GM19324 (cell line): ENCODE data around the gene SYNPO2L.
A peak's percentile ranks its signal among the peaks of the same experiment; 100 is the strongest.
"Not testable (repeated sequence)": the region's sequence is repeated elsewhere in the genome, so short reads cannot be mapped to it uniquely, and the experiment has no call there.

ENCODE experiments used
- ATAC-seq: cut with Tn5 transposase; IDR thresholded peaks from one replicate; pipeline ENCODE4 v1.9.1; 2021; ENCODE audit warnings: mild to moderate bottlenecking, moderate library complexity; ENCODE audit not compliant: unreplicated experiment, low FRiP score

SYNPO2L gene

DNA sequence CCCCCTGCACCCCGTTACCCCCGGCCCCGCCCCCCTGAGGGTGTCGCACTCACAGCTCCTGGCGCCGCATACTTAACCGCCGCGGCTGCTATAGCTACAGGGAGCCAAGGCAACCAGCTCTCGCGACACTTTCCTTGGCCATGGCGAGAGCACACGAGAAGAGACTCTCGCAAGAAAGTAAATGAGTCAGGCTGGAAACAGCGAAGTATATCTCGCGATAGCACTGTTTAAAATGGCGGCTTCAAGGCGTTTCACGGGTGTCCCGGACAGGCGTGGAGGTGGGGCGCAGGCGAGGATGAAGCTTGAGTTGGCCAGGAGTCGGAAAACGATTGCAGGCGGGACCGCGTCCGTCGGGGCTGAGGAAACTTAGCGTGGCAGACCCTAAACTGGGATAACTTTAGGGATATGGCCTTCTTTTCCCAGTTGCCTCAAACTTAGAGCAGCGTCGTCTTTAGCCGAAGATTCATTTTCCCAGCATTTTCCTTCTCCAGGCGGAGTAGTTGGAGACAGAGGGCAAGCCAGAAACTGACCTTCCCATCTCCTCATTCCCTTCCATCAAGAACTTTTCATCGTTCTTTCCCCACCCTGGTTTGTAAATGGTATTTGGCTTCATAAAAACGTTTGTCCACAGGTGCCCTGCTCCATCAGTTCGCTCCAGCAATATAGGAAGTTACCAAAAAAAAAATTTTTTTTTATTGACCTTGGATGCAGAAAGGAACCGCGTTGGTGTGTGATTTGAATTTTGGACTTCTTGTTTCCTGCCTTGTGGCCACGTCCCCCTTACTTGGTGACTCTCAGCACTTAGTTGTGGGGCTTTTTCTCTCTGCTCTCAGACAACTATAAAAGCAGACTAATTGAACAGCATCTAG, 29.7 kb downstream of the SYNPO2L start:
- peak; percentile 93 for ATAC-seq

DNA sequence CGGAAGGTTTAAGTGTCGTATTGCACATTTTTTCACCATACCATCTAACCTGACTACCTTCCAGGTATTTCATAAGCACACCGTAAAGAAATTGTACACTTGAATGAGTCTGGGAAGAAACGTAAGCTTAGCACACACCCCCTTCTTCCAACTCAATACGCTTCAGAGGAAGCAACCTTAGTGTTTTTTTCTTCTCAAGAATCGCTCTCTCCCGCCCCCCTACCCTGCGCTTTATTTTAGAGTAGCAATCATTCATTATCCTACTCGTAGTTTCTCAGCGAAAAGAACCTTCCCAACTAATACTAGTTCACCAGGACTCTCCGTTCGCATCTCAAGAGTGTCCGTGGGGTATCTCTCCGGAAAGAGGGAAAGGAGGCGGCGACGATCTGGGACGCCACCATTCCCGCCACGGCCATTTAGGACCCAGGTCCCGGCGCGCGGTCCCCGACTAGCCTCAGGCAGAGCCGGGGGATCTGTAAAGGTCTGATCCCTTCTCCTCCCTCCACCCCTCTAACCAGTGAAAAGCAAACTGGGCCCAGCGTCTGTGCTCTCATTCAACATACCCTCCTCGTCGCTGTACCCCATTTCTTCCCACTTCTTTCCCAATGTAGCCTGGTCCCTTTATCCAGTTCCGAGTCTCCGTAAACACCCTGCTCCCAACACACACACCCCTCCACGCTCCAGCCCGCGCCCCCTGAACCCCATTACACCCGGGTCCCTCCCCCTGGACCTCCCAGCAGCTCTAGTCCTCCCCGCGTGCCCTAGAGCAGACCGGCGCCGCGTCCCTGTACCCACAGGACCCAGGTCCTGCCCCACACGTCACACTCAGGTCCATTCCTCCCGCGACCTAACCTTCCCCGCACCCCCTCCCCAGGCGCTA, 30.6 kb downstream of the SYNPO2L start:
- peak; percentile 34 for ATAC-seq

DNA sequence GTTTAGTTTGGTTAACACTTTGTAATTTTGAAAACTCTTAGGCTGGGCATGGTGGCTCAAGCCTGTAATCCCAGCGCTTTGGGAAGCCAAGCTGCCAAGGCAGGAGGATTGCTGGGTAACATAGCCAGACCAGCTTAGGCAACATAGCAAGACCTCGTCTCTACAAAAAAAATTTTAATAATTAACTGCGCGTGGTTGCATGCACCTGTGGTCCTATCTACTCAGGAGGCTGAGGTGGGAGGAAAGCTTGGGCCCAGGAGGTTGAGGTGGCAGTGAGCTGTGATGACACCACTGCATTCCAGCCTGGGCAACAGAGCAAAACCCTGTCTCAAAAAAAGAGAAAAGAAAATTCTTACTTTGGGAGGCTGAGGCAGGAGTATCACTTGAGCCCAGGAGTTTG, 32.8 kb downstream of the SYNPO2L start:
- ATAC-seq: no peak

DNA sequence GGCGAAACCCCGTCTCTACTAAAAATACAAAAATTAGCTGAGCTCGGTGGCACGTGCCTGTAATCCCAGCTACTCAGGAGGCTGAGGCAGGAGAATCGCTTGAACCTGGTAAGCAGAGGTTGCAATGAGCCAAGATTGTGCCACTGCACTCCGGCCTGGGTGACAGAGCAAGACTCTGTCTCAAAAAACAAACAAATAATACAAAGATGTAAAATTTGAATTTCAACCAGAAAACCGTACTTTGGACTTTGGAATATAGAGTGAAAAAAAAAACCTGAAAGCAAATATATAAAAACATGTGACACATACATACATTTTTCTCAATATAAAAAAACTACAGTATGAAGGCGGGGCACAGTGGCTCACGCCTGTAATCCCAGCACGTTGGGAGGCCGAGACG, 34.9 kb downstream of the SYNPO2L start:
- ATAC-seq: not testable (repeated sequence)

DNA sequence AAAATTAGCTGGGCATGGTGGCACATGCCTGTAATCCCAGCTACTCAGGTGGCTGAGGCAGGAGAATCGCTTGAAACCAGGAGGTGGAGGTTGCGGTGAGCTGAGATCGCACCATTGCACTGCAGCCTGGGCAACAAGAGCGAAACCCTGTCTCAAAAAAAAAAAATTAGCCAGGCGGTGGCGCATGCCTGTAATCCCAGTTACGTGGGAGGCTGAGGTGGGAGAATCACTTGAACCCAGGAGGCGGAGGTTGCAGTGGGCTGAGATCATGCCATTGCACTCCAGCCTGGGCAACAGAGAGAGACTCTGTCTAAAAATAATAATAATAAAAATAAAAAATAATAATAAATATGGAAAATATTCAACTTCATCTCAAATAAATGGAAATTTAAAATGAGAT, 38.7 kb downstream of the SYNPO2L start:
- not testable (repeated sequence) for ATAC-seq

DNA sequence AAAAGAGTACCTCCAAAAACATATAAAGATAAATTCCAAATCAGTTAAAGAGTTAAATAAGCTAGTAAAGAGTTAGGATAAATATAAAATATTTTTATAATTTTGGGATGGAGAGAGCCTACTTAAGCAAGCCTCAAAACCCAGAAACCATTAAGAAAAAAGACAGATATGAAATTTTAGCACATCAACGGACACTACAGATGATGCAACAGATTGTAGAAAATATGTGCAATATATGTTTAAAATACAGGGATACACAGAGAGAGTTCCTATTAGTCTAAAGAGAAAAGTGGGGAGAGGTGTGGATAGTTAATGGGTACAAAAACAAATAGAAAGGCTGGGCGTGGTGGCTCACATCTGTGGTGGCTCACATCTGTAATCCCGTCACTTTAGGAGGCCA, 41.1 kb downstream of the SYNPO2L start:
- ATAC-seq: no peak

DNA sequence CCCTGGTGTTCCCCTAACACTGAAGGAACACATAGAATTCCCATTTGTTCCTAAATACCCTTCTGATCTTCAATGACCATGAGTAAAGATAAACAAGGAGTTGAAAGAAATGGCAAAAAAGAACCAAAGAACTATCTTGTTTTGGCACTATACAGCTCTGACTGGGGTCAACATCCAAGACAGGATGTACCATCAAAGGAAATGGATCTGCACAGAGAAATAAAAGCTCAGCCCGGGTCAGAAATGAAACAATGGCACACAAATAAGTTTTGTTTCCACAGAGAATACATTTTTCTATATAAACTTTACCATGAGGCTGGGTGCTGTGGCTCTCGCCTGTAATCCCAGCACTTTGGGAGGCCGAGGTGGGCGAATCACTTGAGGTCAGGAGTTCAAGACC, 46.7 kb downstream of the SYNPO2L start:
- ATAC-seq: no peak

DNA sequence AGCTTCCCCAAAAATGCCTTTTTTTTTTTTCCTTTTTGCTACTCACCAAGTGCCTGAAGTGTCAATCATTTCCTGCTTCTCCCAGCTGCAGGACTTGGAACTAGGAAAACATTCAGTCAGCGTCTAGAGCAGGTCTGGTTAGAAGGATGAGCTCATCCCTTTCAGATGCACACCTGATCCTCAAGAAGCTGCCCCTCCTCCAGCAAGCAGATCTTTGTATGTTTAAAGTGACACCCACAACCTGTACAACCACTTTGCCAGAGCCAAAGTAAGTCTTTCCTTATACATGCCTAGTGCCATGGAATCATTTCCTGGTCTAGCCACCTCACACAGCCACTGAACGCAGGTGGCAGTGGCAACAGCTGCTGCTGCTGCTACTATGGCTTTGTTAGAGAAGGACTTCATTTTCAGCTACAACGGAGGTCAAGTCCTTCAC, 54.3 kb downstream of the SYNPO2L start:
- ATAC-seq: no peak

DNA sequence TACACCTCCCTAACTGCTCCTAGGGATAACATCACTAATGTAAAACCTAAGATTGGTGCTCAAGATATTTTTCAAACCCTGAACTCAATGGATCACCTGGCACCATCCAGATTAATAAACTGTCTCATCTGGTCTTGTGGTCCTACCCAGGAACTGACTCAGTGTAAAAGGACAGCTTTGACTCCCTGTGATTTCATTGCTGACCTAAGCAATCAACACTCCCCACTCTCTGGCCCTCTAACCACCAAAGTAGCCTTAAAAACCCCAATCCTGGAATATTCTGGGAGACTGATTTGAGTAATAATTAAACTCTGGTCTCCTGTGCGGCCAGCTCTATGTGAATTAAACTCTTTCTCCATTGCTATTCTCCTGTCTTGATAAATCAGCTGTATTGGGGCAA, 58.5 kb downstream of the SYNPO2L start:
- ATAC-seq: no peak
